Measurements from ENCODE around the gene MCAT.

MCAT gene, protein sequence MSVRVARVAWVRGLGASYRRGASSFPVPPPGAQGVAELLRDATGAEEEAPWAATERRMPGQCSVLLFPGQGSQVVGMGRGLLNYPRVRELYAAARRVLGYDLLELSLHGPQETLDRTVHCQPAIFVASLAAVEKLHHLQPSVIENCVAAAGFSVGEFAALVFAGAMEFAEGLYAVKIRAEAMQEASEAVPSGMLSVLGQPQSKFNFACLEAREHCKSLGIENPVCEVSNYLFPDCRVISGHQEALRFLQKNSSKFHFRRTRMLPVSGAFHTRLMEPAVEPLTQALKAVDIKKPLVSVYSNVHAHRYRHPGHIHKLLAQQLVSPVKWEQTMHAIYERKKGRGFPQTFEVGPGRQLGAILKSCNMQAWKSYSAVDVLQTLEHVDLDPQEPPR

DNA sequence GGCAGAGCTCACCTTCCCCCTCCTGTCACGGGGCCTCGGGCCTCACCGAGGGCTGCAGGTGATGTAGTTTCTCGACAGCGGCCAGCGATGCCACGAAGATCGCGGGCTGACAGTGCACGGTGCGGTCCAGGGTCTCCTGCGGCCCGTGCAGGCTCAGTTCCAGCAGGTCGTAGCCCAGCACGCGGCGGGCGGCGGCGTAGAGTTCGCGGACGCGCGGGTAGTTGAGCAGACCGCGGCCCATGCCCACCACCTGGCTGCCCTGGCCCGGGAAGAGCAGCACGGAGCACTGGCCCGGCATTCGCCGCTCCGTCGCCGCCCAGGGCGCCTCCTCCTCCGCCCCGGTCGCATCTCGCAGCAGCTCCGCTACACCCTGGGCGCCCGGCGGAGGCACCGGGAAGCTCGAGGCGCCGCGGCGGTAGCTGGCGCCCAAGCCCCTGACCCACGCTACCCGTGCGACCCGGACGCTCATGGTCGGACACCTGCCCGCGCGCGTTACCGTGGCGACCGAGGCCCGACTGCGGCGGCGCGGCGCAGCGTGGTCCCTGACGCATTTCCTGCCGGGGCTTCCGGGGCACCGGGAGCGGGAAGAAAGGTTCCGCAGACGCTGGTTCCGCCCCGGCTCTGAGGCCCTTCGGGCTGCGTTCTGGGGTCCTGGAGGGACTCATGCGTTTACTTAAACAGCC, at the start of gene MCAT:
Gene MCAT, minus strand, starts transcription at position 519 of the 683 bp plus-strand sequence. Its CDS starts 50 bp downstream, at position 469.
- Histone ChIP-seq H3K4me1 (ENCODE audit: control insufficient read depth in 5 of 5, insufficient read depth in 5 of 5, low read length in 5 of 5) (peaks cover 5 to 24% (median 17%) of the 10 kb centered on the region in 5 donors), H3K4me3 (ENCODE audit: low read depth in 1 of 5, low read length in 5 of 5) (peak within 1 kb of the TSS; percentile 64 to 98 (median 84)), H3K27ac (ENCODE audit: low read depth, low read length) (peak within 1 kb of the TSS; percentile 37), H3K9me3 (ENCODE audit: control insufficient read depth in 5 of 5, low read length in 5 of 5) (no peaks in the 10 kb centered on the region), H3K27me3 (ENCODE audit: control insufficient read depth in 5 of 5, insufficient read depth in 4 of 5, low read length in 5 of 5) (no peaks in the 10 kb centered on the region), H3K9ac (ENCODE audit: low read length in 5 of 5) (peak within 1 kb of the TSS; percentile 28 to 93 (median 71)), H3K36me3 (ENCODE audit: control insufficient read depth in 5 of 5, insufficient read depth in 5 of 5, low read length in 5 of 5) (peaks cover 5 to 27% (median 13%) of the 10 kb centered on the region in 5 donors)

DNA sequence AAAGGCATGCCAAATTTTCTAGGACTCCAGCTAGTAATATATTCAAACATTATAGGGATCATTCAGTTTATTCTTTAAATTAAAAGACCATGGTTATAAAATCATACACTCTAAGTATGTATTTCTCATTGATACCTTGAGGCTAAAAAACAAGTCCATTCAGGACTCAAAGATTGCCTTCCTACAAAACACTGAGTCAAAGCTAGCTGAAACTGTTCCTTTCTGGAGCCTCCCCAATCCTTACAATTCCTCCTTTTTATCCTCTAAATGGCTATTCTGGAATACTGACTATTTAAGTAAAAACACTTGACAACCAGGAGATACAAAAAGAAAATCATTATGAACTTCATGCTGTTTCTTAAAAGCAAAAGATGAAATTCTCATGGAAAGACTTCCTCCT, 48.6 kb upstream of the MCAT start:
- peaks cover 0 to 6% (median 5%) of the 10 kb centered on the region in 5 donors for H3K4me1 ChIP-seq (ENCODE audit: control insufficient read depth in 5 of 5, insufficient read depth in 5 of 5, low read length in 5 of 5)
- H3K9me3 ChIP-seq (ENCODE audit: control insufficient read depth in 5 of 5, low read length in 5 of 5), result no peaks in the 10 kb centered on the region
- H3K9ac ChIP-seq (ENCODE audit: low read length in 5 of 5), result no peak overlapping the region

DNA sequence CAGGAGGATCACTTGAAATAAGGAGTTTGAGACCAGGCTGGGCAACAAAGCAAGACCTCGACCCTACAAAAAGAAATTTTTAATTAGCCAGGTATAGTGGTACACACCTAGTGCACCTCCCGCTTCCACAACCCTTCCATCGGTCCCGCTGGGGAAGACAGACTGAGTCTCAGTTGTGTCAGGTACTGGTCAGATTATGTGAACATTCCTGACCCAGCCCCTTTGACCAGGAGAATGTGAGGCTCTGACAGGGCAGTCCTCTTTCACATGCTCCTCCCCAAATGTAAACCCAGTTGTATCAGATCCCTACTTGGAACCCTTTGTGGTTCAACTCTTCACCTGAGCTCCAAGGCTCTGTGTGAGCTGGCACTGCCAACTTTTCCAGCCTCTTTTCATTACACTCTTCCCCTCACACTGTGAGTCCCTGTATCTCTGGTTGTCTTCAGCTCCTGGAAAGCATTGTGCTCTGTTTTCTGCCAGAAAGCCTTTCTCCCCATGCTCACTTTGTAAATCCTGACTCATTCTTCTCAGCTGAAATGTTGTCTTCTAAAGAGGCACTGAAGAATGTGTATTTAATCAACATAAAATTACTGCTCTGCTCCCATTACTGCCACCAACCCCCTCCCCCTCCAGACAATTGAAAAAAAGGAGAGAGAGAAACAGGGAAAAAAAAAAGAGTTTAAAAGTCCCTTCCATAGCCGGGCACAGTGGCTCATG, 45.8 kb upstream of the MCAT start:
- Histone ChIP-seq H3K27me3 (ENCODE audit: control insufficient read depth in 5 of 5, insufficient read depth in 4 of 5, low read length in 5 of 5) (no peaks in the 10 kb centered on the region), H3K9ac (ENCODE audit: low read length in 5 of 5) (no peak overlapping the region), H3K36me3 (ENCODE audit: control insufficient read depth in 5 of 5, insufficient read depth in 5 of 5, low read length in 5 of 5) (no peaks in the 10 kb centered on the region), H3K4me1 (ENCODE audit: control insufficient read depth in 5 of 5, insufficient read depth in 5 of 5, low read length in 5 of 5) (peaks cover 4 to 28% (median 25%) of the 10 kb centered on the region in 5 donors), H3K9me3 (ENCODE audit: control insufficient read depth in 5 of 5, low read length in 5 of 5) (no peaks in the 10 kb centered on the region), H3K4me3 (ENCODE audit: low read depth in 1 of 5, low read length in 5 of 5) (no peak overlapping the region), H3K27ac (ENCODE audit: low read depth, low read length) (no peak overlapping the region)

More for the DNA sequence above, 48.6 kb upstream of the MCAT start:
- no peak overlapping the region for H3K4me3 ChIP-seq (ENCODE audit: low read depth in 1 of 5, low read length in 5 of 5)
- no peaks in the 10 kb centered on the region for H3K36me3 ChIP-seq (ENCODE audit: control insufficient read depth in 5 of 5, insufficient read depth in 5 of 5, low read length in 5 of 5)
- H3K27me3 ChIP-seq (ENCODE audit: control insufficient read depth in 5 of 5, insufficient read depth in 4 of 5, low read length in 5 of 5), result peaks cover 0 to 4% (median under 1%) of the 10 kb centered on the region in 5 donors
- no peak overlapping the region for H3K27ac ChIP-seq (ENCODE audit: low read depth, low read length)

DNA sequence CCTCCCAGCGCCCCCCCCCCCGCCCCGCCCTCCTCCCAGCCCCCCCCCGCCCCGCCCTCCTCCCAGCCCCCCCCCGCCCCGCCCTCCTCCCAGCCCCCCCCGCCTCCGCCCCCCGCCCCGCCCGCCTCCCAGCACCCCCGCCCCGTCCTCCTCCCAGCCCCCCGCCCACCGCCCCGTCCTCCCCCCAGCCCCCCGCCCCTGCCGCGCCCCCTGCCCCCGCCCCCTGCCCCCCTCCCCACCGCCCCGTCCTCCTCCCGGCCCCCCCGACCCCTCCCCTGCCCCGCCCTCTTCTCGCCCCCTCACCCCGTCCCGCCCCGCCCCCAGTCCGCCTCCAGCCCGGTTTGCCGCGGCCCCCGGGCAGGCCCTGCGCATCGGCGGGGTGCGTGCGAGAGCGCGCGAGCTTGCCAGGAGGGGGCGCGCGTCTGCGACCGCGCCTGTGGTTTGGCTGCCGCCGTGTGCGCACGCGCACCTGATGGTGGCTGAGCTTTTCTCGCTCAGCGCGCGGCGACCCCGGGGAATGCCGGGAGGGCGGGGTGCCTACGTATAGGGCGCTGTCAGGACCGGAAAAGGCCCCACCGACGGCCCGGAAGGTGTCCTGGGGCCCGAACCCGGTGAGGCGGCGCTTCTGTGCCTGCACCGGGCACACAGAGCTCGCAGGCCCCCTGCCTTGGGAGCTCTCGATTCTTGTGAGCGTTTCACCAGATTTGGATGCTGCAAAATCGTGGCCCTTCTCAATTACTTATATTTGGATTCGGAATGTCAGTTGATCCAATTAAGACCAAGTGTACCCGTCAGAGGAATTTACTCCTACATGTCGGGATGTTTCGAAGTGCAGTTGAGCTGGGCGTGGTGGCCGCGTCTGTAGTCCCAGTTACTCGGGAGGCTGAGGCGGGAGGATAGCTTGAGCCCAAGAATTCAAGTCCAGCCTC, 44.2 kb upstream of the MCAT start:
- H3K4me3 ChIP-seq (ENCODE audit: low read depth in 1 of 5, low read length in 5 of 5), result peak overlapping the region; percentile 67 to 84 (median 71)
- H3K9me3 ChIP-seq (ENCODE audit: control insufficient read depth in 5 of 5, low read length in 5 of 5), result no peaks in the 10 kb centered on the region
- H3K27me3 ChIP-seq (ENCODE audit: control insufficient read depth in 5 of 5, insufficient read depth in 4 of 5, low read length in 5 of 5), result no peaks in the 10 kb centered on the region
- peak overlapping the region; percentile 74 for H3K27ac ChIP-seq (ENCODE audit: low read depth, low read length)
- peak overlapping the region; percentile 4 to 79 (median 73) for H3K9ac ChIP-seq (ENCODE audit: low read length in 5 of 5)
- H3K4me1 ChIP-seq (ENCODE audit: control insufficient read depth in 5 of 5, insufficient read depth in 5 of 5, low read length in 5 of 5), result peaks cover 4 to 28% (median 25%) of the 10 kb centered on the region in 5 donors
- H3K36me3 ChIP-seq (ENCODE audit: control insufficient read depth in 5 of 5, insufficient read depth in 5 of 5, low read length in 5 of 5), result peaks cover 0 to 4% (median 4%) of the 10 kb centered on the region in 5 donors

DNA sequence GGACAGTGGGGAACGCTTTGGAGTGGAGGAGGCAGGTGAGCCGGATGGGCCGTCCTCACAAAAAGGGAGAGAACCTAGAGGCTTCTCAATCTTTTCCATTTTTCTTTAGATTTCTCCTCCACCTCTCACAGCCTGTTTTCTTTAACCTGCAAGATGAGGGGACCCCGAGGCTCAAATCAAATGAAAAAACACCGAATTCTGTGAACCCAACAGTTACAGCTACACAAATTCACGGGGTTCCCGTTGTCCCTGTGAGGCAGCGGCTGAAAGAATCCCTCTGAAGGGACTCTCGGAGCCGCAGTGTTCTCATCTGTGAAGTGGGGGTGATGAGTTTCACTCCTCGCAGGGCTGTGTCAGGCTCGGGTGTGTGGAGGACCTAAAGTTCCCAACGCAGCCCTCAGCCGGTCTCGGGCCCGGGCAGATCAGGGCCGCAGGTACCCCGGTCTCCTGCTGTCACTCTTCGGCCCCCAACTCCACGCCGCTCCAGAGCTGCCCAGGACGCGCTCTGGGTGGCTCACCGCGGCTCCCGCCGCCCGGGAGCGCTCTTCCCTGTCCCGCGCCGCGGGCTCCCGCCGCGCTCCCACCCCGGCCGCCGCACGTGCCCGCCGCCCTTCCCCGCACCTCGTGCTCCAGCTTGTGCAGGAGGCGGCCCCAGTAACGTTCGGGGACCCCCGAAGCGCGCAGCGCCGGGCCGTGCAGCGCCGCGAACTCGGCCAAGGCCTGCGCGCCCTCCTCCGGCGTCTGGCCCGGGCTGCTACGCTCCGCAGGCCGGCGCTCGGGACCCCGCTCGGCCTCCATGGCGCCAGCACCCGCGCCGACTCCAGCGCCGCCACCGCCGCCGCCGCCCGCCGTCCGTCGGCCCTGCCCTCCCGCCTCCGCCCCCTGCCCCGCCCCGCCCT, 43.3 kb upstream of the MCAT start, which contains the start of gene TTLL12:
Gene TTLL12, minus strand, starts transcription at position 863 of the 899 bp plus-strand sequence. Its CDS starts 65 bp downstream, at position 798.
- H3K36me3 ChIP-seq (ENCODE audit: control insufficient read depth in 5 of 5, insufficient read depth in 5 of 5, low read length in 5 of 5), result peaks cover 0 to 7% (median 4%) of the 10 kb centered on the region in 5 donors
- peaks cover 4 to 28% (median 25%) of the 10 kb centered on the region in 5 donors for H3K4me1 ChIP-seq (ENCODE audit: control insufficient read depth in 5 of 5, insufficient read depth in 5 of 5, low read length in 5 of 5)
- peak within 1 kb of the TSS; percentile 74 for H3K27ac ChIP-seq (ENCODE audit: low read depth, low read length)
- no peaks in the 10 kb centered on the region for H3K9me3 ChIP-seq (ENCODE audit: control insufficient read depth in 5 of 5, low read length in 5 of 5)
- H3K4me3 ChIP-seq (ENCODE audit: low read depth in 1 of 5, low read length in 5 of 5), result peak within 1 kb of the TSS; percentile 67 to 84 (median 76)
- peak within 1 kb of the TSS; percentile 4 to 79 (median 73) for H3K9ac ChIP-seq (ENCODE audit: low read length in 5 of 5)
- no peaks in the 10 kb centered on the region for H3K27me3 ChIP-seq (ENCODE audit: control insufficient read depth in 5 of 5, insufficient read depth in 4 of 5, low read length in 5 of 5)

DNA sequence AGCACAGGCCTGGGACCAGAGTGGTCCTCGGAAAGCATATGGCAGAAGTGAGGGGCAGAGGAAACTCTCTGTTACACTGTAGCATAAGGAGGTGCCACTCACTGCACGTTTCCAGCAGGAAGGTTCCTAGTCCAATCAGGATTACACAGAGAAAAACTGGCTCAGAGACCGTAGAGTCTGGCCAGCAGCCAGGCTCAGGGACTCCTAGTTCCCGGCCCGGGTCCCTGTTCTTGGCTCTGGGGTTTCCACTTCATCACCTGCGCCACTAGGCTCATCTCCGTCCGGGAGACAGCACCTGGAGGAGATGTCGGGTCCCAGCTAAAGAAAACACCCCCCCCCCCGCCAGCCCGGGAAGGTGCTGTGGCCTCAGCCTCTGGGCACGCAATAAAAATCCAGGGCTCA, 42.7 kb upstream of the MCAT start:
- H3K4me1 ChIP-seq (ENCODE audit: control insufficient read depth in 5 of 5, insufficient read depth in 5 of 5, low read length in 5 of 5), result peaks cover 4 to 28% (median 25%) of the 10 kb centered on the region in 5 donors
- H3K9ac ChIP-seq (ENCODE audit: low read length in 5 of 5), result peak overlapping the region in 4 of 5 donors; percentile 16 to 71 (median 56)

DNA sequence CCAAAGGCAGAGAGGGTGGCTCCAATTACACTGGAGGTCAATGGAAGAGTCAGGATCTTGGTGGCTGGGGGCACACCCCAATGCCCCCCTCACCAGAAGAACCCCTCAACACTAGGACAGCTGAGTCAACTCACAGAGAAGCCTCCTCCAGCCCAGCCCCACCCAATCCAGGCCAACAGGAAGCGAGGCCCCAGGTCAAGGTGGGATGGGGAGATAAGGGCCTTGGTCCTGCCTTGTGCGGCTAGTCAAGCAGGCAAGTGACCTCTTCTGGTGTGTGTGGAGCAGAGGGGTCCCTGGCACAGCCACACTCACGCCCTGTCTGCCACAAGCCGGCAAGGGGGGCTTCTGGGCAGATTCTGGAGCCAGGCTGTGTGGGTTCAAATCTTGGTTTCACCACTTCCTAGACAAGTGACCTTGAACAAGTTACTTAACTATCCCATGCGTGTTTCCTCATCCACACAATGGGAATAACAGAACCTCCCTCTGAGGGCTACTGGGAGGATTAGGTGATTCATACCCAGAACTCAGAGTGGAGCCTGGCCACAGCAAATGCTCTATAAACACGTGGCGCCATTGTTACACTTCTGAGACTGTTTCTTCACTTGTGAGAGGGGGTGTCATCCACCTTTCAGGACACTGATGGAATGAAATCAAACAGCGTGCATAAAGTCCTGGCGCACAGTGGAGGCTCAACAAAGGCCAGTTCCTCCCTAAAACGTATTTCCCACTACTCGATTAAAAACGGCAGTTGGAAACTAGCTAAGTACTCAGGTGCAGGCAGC, 40.5 kb upstream of the MCAT start:
- no peak overlapping the region for H3K9ac ChIP-seq (ENCODE audit: low read length in 5 of 5)
- no peak overlapping the region for H3K27ac ChIP-seq (ENCODE audit: low read depth, low read length)
- H3K4me1 ChIP-seq (ENCODE audit: control insufficient read depth in 5 of 5, insufficient read depth in 5 of 5, low read length in 5 of 5), result peaks cover 4 to 28% (median 25%) of the 10 kb centered on the region in 5 donors
- no peaks in the 10 kb centered on the region for H3K27me3 ChIP-seq (ENCODE audit: control insufficient read depth in 5 of 5, insufficient read depth in 4 of 5, low read length in 5 of 5)
- peaks cover 0 to 33% (median 22%) of the 10 kb centered on the region in 5 donors for H3K36me3 ChIP-seq (ENCODE audit: control insufficient read depth in 5 of 5, insufficient read depth in 5 of 5, low read length in 5 of 5)
- H3K9me3 ChIP-seq (ENCODE audit: control insufficient read depth in 5 of 5, low read length in 5 of 5), result no peaks in the 10 kb centered on the region
- H3K4me3 ChIP-seq (ENCODE audit: low read depth in 1 of 5, low read length in 5 of 5), result no peak overlapping the region

More for the DNA sequence above, 42.7 kb upstream of the MCAT start:
- no peaks in the 10 kb centered on the region for H3K27me3 ChIP-seq (ENCODE audit: control insufficient read depth in 5 of 5, insufficient read depth in 4 of 5, low read length in 5 of 5)
- peaks cover 0 to 13% (median 8%) of the 10 kb centered on the region in 5 donors for H3K36me3 ChIP-seq (ENCODE audit: control insufficient read depth in 5 of 5, insufficient read depth in 5 of 5, low read length in 5 of 5)
- H3K4me3 ChIP-seq (ENCODE audit: low read depth in 1 of 5, low read length in 5 of 5), result peak overlapping the region; percentile 62 to 76 (median 68)
- H3K9me3 ChIP-seq (ENCODE audit: control insufficient read depth in 5 of 5, low read length in 5 of 5), result no peaks in the 10 kb centered on the region
- H3K27ac ChIP-seq (ENCODE audit: low read depth, low read length), result no peak overlapping the region

DNA sequence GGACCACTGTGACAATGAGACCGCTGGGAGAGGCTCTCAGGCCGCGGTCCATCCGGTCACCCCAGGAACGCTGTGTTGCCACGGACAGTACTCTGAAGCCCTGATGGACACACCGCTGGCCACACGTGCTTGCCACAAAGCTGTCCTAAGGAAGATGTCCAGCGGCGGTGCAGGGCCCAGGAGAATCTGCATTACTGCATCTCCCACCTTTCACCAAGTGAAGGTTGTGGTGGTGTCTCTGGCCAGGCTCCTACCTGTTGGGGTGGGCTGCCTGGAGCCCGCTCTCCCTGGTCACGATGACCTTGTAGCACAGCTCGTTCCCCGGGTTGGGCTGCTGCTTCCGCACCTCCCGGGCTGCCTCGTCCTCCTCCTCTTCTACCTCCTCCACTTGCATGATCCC, 39.5 kb upstream of the MCAT start:
- no peak overlapping the region for H3K27ac ChIP-seq (ENCODE audit: low read depth, low read length)
- no peak overlapping the region for H3K9ac ChIP-seq (ENCODE audit: low read length in 5 of 5)
- peaks cover 0 to 36% (median 23%) of the 10 kb centered on the region in 5 donors for H3K36me3 ChIP-seq (ENCODE audit: control insufficient read depth in 5 of 5, insufficient read depth in 5 of 5, low read length in 5 of 5)
- H3K4me1 ChIP-seq (ENCODE audit: control insufficient read depth in 5 of 5, insufficient read depth in 5 of 5, low read length in 5 of 5), result peaks cover 4 to 25% (median 20%) of the 10 kb centered on the region in 5 donors
- H3K4me3 ChIP-seq (ENCODE audit: low read depth in 1 of 5, low read length in 5 of 5), result no peak overlapping the region
- H3K9me3 ChIP-seq (ENCODE audit: control insufficient read depth in 5 of 5, low read length in 5 of 5), result no peaks in the 10 kb centered on the region
- H3K27me3 ChIP-seq (ENCODE audit: control insufficient read depth in 5 of 5, insufficient read depth in 4 of 5, low read length in 5 of 5), result no peaks in the 10 kb centered on the region
